ENCODE measurements around the gene SHC4. TPM values are rescaled to one million over a fixed set of nuclear protein-coding genes. Genes with fewer than 3 reads are reported as not detected.

SHC4 gene, protein sequence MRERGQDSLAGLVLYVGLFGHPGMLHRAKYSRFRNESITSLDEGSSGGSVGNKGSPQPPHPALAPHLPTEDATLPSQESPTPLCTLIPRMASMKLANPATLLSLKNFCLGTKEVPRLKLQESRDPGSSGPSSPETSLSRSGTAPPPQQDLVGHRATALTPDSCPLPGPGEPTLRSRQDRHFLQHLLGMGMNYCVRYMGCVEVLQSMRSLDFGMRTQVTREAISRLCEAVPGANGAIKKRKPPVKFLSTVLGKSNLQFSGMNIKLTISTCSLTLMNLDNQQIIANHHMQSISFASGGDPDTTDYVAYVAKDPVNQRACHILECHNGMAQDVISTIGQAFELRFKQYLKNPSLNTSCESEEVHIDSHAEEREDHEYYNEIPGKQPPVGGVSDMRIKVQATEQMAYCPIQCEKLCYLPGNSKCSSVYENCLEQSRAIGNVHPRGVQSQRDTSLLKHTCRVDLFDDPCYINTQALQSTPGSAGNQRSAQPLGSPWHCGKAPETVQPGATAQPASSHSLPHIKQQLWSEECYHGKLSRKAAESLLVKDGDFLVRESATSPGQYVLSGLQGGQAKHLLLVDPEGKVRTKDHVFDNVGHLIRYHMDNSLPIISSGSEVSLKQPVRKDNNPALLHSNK
- 1 to 10 TPM; 1.7 to 2.3 (median 2.2) TPM for total RNA-seq

DNA sequence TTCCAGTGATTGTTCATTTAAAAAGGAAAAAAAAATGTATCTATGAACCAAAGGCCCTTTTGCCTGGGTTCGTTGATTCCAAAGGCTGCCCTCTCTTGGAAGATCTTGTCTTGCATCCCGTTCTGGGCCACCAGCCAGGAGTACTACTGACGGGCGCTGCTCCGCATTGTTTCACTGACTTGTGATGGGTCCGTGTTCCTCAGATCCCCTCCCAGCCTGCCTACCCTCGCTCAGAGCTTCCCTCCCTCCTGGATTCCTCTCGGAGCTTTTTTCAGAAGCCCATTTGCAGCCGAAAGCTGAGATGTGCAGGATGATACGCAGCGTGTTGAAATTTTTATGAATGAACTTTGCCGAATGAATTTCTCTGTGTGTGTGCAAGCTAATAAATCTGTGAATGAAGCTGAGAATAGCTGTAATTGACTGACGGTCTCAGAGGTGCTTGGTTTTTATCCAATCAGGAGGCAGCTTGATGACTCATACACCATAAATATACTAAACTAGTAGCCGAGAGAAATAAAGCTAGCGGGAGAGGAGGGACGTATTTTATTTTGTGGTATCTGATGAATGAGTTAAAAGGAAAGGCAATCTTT is at the start of gene SHC4:
Gene SHC4, minus strand, starts transcription at position 396 of the 590 bp plus-strand sequence. CDS start 904 bp downstream, outside the sequence.
- Mint-ChIP-seq H3K9me3 (no peaks in the 10 kb centered on the region), H3K4me3 (peak within 1 kb of the TSS; percentile 70), H3K36me3 (ENCODE audit: insufficient read depth) (peaks cover 2% of the 10 kb centered on the region), H3K27me3 (ENCODE audit: low read depth) (peaks cover 43% of the 10 kb centered on the region), H3K4me1 (ENCODE audit: low read depth) (peaks cover 32% of the 10 kb centered on the region)
- DNase-seq (no peak), ATAC-seq (peak; percentile 51 to 62)

DNA sequence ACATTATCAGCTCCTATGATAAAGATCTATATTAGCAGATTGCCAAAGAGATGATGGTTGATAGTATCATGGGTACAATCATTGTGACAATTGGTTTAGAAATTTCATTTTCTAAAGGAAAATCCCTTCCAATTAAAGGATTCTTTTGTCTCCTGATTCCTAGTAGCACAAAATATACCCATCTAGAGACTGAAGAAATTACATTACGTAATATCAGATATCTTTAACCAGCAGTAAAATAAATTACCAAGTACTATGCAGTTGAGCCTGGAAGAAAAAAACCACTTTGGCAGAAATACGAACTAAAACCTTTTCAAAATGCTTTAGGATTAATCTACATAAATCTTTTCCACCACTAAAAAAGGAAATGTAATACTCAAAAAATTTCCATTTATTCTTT is 35.6 kb upstream of the SHC4 start:
- DNase-seq = no peak
- Mint-ChIP-seq H3K27me3 (ENCODE audit: low read depth) (no peaks in the 10 kb centered on the region), H3K36me3 (ENCODE audit: insufficient read depth) (peaks cover 42% of the 10 kb centered on the region), H3K4me1 (ENCODE audit: low read depth) (no peaks in the 10 kb centered on the region), H3K4me3 (no peak overlapping the region), H3K9me3 (peaks cover 7% of the 10 kb centered on the region)
- ATAC-seq = no peak

DNA sequence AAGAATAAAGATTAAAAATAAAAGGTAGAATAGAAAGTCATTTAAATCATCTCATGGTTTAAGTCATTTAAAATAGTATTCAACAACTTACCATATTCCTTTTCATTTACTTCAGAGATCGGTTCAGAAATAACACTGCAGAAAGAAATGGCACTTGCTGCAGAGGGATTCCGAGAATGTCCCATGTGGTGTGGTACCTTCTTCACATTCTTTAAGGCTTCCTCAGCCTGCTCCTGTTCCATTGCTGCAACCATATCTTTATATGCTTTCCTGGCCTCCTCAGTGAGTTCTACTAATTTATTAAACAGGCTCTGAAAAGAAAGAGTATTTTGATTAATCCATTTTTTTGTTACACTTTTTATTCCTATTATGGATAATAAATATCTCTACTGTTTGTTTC is 32.6 kb upstream of the SHC4 start:
- H3K36me3 Mint-ChIP-seq (ENCODE audit: insufficient read depth) = peaks cover 47% of the 10 kb centered on the region

DNA sequence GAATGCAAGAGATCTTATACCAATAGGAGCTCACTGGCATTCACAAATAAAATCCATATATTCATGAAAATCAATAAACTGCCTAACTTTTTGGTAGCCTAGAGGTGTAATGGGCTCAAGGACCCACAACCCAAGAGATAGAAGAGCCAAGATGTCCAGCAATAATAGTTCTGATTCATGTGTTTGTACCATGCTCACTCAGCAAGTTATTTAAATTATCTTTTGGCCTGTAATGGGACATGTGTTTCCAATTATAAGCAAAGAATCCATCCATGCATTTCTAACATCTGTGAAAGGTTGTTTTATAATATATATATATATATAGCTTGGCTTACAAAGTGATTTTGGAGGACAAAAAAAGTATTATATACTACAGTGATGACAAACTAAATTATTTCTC is 29.7 kb upstream of the SHC4 start:
- Mint-ChIP-seq H3K4me1 (ENCODE audit: low read depth) (no peaks in the 10 kb centered on the region), H3K36me3 (ENCODE audit: insufficient read depth) (peaks cover 40% of the 10 kb centered on the region), H3K9me3 (no peaks in the 10 kb centered on the region), H3K27me3 (ENCODE audit: low read depth) (no peaks in the 10 kb centered on the region), H3K4me3 (no peak overlapping the region)
- no peak for ATAC-seq
- no peak for DNase-seq

More for the DNA sequence above, 32.6 kb upstream of the SHC4 start:
- Mint-ChIP-seq H3K27me3 (ENCODE audit: low read depth) (no peaks in the 10 kb centered on the region), H3K4me3 (no peak overlapping the region), H3K9me3 (no peaks in the 10 kb centered on the region), H3K4me1 (ENCODE audit: low read depth) (no peaks in the 10 kb centered on the region)
- ATAC-seq (no peak), DNase-seq (no peak)

DNA sequence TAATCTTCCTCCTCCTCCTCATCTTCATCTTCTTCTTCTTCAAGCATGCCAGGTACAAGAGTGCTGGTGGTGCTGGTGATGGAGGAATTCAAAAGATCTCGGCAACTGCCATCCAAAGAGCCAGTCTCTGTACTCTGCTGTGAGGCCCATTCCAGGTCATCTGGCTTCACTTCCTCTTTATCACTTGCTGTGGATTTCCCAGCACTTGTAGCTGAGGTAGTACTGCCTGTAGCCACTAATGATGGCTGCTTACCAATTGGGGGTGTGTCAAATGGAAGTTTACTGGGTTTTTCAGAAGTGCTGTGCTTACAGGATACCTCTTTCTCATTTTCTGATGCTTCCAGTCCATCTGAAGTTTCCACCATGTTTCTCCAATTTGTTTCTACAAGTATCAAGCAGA is 28.8 kb upstream of the SHC4 start:
- H3K4me1 Mint-ChIP-seq (ENCODE audit: low read depth) = no peaks in the 10 kb centered on the region
- ATAC-seq (no peak), DNase-seq (no peak)
- no peaks in the 10 kb centered on the region for H3K9me3 Mint-ChIP-seq
- H3K4me3 Mint-ChIP-seq = no peak overlapping the region
- no peaks in the 10 kb centered on the region for H3K27me3 Mint-ChIP-seq (ENCODE audit: low read depth)
- peaks cover 39% of the 10 kb centered on the region for H3K36me3 Mint-ChIP-seq (ENCODE audit: insufficient read depth)

DNA sequence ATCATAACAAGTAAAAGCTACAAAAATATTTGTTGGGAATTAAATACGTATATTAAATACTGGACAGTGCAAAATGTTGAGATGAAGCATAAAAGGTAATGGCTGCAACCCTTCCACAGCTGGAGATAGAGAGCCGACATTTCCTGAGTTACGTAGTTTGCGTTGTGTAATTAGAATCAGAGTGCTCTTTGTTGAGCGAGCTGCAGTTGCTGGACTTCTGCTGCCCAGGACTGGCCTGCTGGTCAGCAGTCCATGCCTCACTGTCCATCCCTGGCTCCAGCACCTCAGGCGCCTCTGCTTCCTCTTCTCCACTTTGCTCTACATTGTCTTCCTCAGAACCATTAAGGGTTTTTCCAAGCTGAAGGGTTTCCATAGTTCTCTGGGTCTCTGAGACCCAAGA is 28.4 kb upstream of the SHC4 start:
- no peaks in the 10 kb centered on the region for H3K4me1 Mint-ChIP-seq (ENCODE audit: low read depth)
- peaks cover 36% of the 10 kb centered on the region for H3K36me3 Mint-ChIP-seq (ENCODE audit: insufficient read depth)

DNA sequence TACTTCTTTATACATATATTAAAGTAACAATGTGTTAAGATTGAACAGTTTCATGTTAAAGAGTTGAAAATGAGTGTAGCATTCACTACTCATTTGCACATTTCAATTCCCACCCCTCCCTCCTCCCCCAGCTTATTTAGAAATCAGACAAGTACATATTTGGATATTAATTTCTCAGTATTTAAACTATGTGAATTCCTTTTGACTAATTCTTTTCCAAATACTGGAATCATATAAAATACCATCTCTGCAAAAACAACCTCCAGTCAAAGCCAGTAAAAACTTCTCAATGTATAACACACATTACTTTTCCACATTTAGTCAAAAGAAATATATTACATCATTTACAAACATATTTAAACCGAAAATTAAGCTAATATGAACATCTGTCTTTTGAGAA is 25.5 kb upstream of the SHC4 start:
- H3K27me3 Mint-ChIP-seq (ENCODE audit: low read depth) = no peaks in the 10 kb centered on the region
- DNase-seq = no peak

More for the DNA sequence above, 28.4 kb upstream of the SHC4 start:
- Mint-ChIP-seq H3K9me3 (no peaks in the 10 kb centered on the region), H3K27me3 (ENCODE audit: low read depth) (no peaks in the 10 kb centered on the region), H3K4me3 (no peak overlapping the region)
- ATAC-seq (no peak), DNase-seq (no peak)

DNA sequence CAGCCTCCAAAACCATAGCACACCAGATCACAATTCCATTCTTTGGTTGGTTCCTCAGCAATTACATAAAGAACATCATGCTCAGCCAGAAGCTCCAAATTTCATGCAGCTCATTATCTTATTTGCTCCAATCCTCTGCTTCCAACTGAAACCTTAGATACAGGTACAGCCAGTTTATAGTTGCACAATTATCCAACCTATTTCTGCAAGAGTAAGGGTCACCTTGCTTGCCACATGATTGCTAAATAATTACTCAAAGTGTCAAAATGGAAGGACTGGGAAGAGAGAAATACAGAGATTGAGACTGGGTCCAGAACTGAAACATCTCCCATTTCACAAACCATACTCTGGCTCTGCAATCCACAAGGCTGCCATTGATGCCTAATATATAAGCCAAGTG is 23.4 kb upstream of the SHC4 start:
- Mint-ChIP-seq H3K4me1 (ENCODE audit: low read depth) (no peaks in the 10 kb centered on the region), H3K9me3 (no peaks in the 10 kb centered on the region), H3K36me3 (ENCODE audit: insufficient read depth) (peaks cover 11% of the 10 kb centered on the region), H3K4me3 (no peak overlapping the region), H3K27me3 (ENCODE audit: low read depth) (peaks cover 7% of the 10 kb centered on the region)
- DNase-seq = no peak
- ATAC-seq = no peak

More for the DNA sequence above, 25.5 kb upstream of the SHC4 start:
- Mint-ChIP-seq H3K36me3 (ENCODE audit: insufficient read depth) (peaks cover 22% of the 10 kb centered on the region), H3K4me3 (no peak overlapping the region), H3K4me1 (ENCODE audit: low read depth) (no peaks in the 10 kb centered on the region), H3K9me3 (no peaks in the 10 kb centered on the region)
- ATAC-seq = no peak

DNA sequence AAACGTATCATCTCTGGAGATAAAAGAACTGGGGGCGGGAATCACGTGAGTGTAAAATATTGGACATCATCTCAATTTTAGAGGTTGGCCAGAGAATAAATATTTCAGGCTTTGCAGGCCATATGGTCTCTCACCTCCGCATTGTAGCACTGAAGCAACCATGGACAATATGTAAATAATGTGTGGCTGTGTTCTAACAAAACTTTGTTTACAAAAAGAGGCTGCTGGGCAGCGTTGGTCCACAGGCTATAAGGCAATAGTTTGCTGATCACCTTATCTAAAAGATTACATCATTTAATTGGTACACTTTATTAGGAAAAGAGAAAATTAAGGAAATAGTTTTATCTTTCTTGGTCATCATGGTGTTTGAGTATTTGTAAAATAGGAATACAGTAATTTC is 22.5 kb upstream of the SHC4 start:
- no peaks in the 10 kb centered on the region for H3K9me3 Mint-ChIP-seq

DNA sequence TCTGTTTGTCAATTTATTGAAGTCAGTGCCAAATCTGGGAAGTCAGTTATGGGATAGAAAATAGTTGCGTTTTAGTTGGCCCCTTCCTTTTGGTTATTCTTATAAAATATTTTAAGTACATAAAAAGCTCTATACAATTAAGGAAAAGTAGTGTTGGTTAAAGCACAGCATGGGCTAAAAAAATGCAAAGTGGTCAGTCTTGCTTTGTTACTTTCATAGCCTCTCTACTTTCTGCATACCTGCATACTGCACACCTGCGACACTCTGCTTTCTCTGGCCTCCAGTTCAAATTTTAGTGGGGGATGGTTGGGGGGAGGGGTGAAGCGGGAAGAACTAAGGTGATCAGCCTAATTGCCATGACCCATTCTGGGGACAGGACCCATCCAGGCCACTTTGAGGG is 21.8 kb upstream of the SHC4 start:
- H3K27me3 Mint-ChIP-seq (ENCODE audit: low read depth) = peaks cover 14% of the 10 kb centered on the region
- no peaks in the 10 kb centered on the region for H3K4me1 Mint-ChIP-seq (ENCODE audit: low read depth)
- no peaks in the 10 kb centered on the region for H3K9me3 Mint-ChIP-seq
- H3K36me3 Mint-ChIP-seq (ENCODE audit: insufficient read depth) = peaks cover 6% of the 10 kb centered on the region
- no peak overlapping the region for H3K4me3 Mint-ChIP-seq
- DNase-seq (no peak), ATAC-seq (no peak)

More for the DNA sequence above, 22.5 kb upstream of the SHC4 start:
- DNase-seq (no peak), ATAC-seq (no peak)
- peaks cover 6% of the 10 kb centered on the region for H3K36me3 Mint-ChIP-seq (ENCODE audit: insufficient read depth)
- H3K27me3 Mint-ChIP-seq (ENCODE audit: low read depth) = peaks cover 10% of the 10 kb centered on the region
- H3K4me3 Mint-ChIP-seq = no peak overlapping the region
- no peaks in the 10 kb centered on the region for H3K4me1 Mint-ChIP-seq (ENCODE audit: low read depth)

DNA sequence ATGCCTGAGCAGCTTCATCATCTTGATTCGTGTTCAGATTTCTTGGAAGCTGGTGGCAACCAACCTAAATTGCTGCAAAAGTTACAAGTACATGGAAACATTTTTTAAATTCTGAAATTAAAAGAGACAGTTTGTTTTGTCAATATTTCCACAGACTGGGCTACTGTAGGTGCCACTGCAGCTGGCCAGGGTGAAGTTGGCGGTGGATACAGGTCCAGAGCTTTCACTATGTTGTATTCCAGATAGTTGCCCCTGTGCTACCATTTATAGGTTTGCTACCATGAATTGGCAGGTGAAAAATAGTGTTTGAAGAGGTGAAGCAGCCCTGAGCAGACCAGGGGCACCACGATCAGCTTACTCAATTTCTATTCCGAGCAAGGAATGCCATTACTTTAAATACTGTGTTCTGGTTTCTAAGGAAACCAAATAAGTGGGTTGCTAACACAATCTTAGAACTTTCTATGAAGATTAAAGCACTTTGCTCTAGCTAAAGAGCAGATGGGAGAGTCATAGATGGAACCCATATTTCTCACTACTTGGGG is 21.2 kb upstream of the SHC4 start:
- Mint-ChIP-seq H3K27me3 (ENCODE audit: low read depth) (peaks cover 14% of the 10 kb centered on the region), H3K9me3 (no peaks in the 10 kb centered on the region), H3K36me3 (ENCODE audit: insufficient read depth) (peaks cover 2% of the 10 kb centered on the region), H3K4me1 (ENCODE audit: low read depth) (no peaks in the 10 kb centered on the region), H3K4me3 (no peak overlapping the region)
- DNase-seq = no peak
- ATAC-seq = no peak

DNA sequence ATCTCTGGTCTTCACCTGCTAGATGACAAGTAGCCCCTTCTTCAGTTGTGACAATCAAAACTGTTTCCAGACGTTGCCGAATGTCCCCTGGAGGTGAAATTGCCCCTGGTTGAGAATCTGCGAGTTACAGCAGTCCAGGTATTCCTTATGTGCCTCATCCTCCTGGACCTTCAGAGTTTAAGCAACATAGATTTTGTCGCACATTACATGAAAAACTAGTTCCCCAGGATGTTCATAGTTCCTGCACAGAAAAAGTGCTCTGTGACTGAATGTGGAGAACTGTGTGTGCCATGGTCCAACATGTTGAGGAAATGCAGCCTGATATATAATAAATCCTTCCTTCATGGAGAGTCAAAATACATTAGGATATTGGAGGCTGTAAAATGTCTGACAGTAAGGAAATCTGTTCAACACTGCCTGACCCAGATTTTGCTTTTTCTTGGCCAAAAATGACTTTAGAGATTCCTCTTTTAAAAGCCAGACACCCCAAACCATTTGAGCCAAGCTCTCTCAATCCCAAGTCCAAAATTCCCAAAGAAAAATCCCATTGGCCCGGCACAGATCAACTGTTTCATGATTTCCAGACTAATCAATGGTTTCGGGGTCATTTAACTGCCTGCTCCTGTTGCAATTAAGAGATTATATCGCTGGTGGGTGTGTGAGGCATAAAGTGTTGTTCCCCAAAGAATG is 20.4 kb upstream of the SHC4 start:
- no peaks in the 10 kb centered on the region for H3K4me1 Mint-ChIP-seq (ENCODE audit: low read depth)
- peaks cover 16% of the 10 kb centered on the region for H3K27me3 Mint-ChIP-seq (ENCODE audit: low read depth)
- no peaks in the 10 kb centered on the region for H3K9me3 Mint-ChIP-seq
- H3K4me3 Mint-ChIP-seq = no peak overlapping the region
- peaks cover under 1% of the 10 kb centered on the region for H3K36me3 Mint-ChIP-seq (ENCODE audit: insufficient read depth)
- DNase-seq = no peak
- ATAC-seq = no peak

DNA sequence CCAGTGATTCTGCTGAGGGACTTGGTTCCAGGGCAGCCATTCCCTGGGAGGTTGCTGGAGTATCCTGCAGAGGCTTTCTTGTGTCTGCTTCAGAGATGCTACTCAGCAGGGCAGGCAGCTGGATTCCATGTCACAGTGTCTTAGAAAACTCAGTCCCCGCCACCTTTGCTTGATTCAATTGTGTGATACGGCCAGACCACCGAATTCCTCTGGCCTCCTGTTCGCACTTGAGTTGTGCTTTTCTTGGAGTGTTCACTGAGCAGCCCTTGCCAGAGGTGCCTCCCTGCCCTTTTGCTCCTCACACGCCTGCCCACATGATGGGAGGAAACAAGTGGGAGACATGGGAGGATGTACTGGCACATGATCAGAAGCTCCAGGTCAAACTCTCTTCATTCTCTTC is 19.6 kb upstream of the SHC4 start:
- no peak for DNase-seq
- ATAC-seq = no peak
- H3K4me1 Mint-ChIP-seq (ENCODE audit: low read depth) = no peaks in the 10 kb centered on the region
- peaks cover 16% of the 10 kb centered on the region for H3K27me3 Mint-ChIP-seq (ENCODE audit: low read depth)
- no peak overlapping the region for H3K4me3 Mint-ChIP-seq
- no peaks in the 10 kb centered on the region for H3K36me3 Mint-ChIP-seq (ENCODE audit: insufficient read depth)
- H3K9me3 Mint-ChIP-seq = no peaks in the 10 kb centered on the region

DNA sequence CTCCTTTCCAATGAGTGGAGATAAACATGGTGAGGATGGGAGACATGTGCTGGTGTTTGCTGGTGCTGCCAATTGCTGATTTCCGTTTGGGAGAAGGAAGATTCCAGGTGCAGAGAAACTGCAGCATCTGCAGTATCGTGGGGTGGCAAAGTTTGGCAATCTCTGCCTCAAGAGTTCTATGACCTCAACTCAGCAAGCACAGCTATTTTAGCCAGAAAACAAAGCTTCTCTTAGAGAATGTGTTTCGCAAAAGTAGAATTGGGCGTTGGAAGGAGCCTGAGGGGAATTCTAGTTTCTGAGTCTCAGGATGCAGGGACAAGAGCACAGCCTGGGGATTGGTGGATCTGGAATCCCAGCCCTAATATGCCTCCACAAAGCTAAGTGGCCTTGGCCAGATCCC is 18.2 kb upstream of the SHC4 start:
- no peak for ATAC-seq
- Mint-ChIP-seq H3K36me3 (ENCODE audit: insufficient read depth) (no peaks in the 10 kb centered on the region), H3K4me3 (no peak overlapping the region), H3K27me3 (ENCODE audit: low read depth) (peaks cover 18% of the 10 kb centered on the region), H3K4me1 (ENCODE audit: low read depth) (no peaks in the 10 kb centered on the region), H3K9me3 (no peaks in the 10 kb centered on the region)
- DNase-seq = no peak

Data from activated T-cell treated with anti-CD3 and anti-CD28 coated beads, Interleukin-2, amount 50 U/mL, for 4 hours (primary cell).